ENCODE data around the gene GAA. TPM values are rescaled to one million over a fixed set of nuclear protein-coding genes. Genes with fewer than 3 reads are reported as not detected.

Gene GAA
- total RNA-seq (2021; ENCODE audit: unreplicated experiment) (131 TPM), Bru-seq, nascent RNA (percentile 65 among the genes with signal in this experiment), BruChase-seq, experiment 1, labeled RNA remaining after a 6-hour chase (percentile 82 among the genes with signal in this experiment), BruChase-seq, experiment 2, labeled RNA remaining after a 2-hour chase (percentile 80 among the genes with signal in this experiment)
- polyA plus RNA-seq (2012): 139 and 156 TPM in 2 replicates
- long read RNA-seq, transcript GAA-207 (5 exons, 756 nt): minor isoform, 8 of 381 reads
- long read RNA-seq, transcript GAA-201 (20 exons, 3,626 nt): minor isoform, 11 of 381 reads
- long read RNA-seq, transcript GAA-202 (21 exons, 3,549 nt): major isoform, 44 of 381 reads
- long read RNA-seq, partial matches to known transcripts: 242 of 381 reads
- long read RNA-seq, other reads (novel, unspliced or antisense): 73 of 381 reads

GRCh38 chr17:80101011-80101945, at the start of gene GAA:
Gene GAA, plus strand, starts transcription at chr17:80101581. Its CDS starts 3,006 bp downstream, at chr17:80104587.
- Histone ChIP-seq H3K9me3 (ENCODE audit: control insufficient read depth in 1 of 2, insufficient read depth in 1 of 2, low read depth in 1 of 2, low read length in 2 of 2) (no peaks in the 10 kb centered on the region), H3K79me2 (ENCODE audit: insufficient read depth, low read length) (peaks cover 7% of the 10 kb centered on the region; the same call in 1 of the 2 replicates), H3K9me2 (ENCODE audit: insufficient read depth) (no peaks in the 10 kb centered on the region), H3K4me3 (replicated peaks in 1 of 2; ENCODE audit: low read depth in 1 of 2, low read length in 2 of 2) (peak within 1 kb of the TSS; percentile 71 to 99), H3K27me3 (ENCODE audit: insufficient read depth, low read length) (no peaks in the 10 kb centered on the region), H3K4me2 (ENCODE audit: low read length) (peak within 1 kb of the TSS; percentile 100), H3K36me3 (ENCODE audit: control insufficient read depth in 1 of 2, insufficient read depth in 2 of 2, low read length in 2 of 2) (peaks cover 0 to 5% of the 10 kb centered on the region in 2 experiments; a peak in 1 of 4 replicates), H3K4me1 (ENCODE audit: control insufficient read depth in 1 of 2, insufficient read depth in 2 of 2, low read length in 2 of 2) (peaks cover 27 to 33% of the 10 kb centered on the region in 2 experiments), H4K20me1 (ENCODE audit: insufficient read depth) (no peaks in the 10 kb centered on the region), H3K27ac (ENCODE audit: low read depth, low read length) (peak within 1 kb of the TSS; percentile 83), H2AFZ (ENCODE audit: low read depth, low read length, poor library complexity, severe bottlenecking) (peak within 1 kb of the TSS; percentile 75), H3K9ac (ENCODE audit: low read length) (peak within 1 kb of the TSS; percentile 71)
- ATAC-seq: peak; percentile 90
- TF ChIP-seq ZBTB33 (IDR thresholded peaks at IDR 0.05; ENCODE audit: extremely low read depth, insufficient replicate concordance, low read length) (peak; percentile 41), CTCF (IDR thresholded peaks at IDR 0.05 in 2 of 3, conservative IDR thresholded peaks at IDR 0.05 in 1 of 3; ENCODE audit: borderline replicate concordance in 1 of 3, insufficient read depth in 1 of 3, low read depth in 2 of 3, low read length in 2 of 3) (peak in 2 of 3 experiments; percentile 69 to 83; a peak in 5 of 6 replicates), POLR2AphosphoS5 (IDR thresholded peaks at IDR 0.05; ENCODE audit: low read depth, low read length) (peak; percentile 88), TCF7L2 (IDR thresholded peaks at IDR 0.05; ENCODE audit: borderline replicate concordance, extremely low read depth, insufficient read depth, insufficient read length) (no peak), MAX (IDR thresholded peaks at IDR 0.05) (no peak; the same call in 1 of the 2 replicates), ZFX (IDR thresholded peaks at IDR 0.05) (peak; percentile 81; the same call in 1 of the 2 replicates), POLR2A (IDR thresholded peaks at IDR 0.05; ENCODE audit: borderline replicate concordance, extremely low read depth, insufficient read depth, insufficient read length) (peak; percentile 79), YY1 (IDR thresholded peaks at IDR 0.05; ENCODE audit: extremely low read depth, insufficient replicate concordance, low read depth, low read length) (peak; percentile 30)
- intact Hi-C loops (cut with micrococcal nuclease): loop anchor here (1.0 kb wide), 1 partner anchor 152 kb away; no protein-coding TSS in a partner anchor
- ChIA-PET RAD21 (ENCODE audit: low non-redundant PET in 1 of 2, low total read pairs in 2 of 2, uncharacterized antibody in 2 of 2, unreplicated experiment in 2 of 2) (interaction anchor here in 1 of 2 experiments (0.5 to 1.8 kb wide), 3 partner anchors 20 to 93 kb away, joined by 3 to 5 read pairs (median 3); no protein-coding TSS in a partner anchor), POLR2A (interaction anchor here (0.6 to 1.5 kb wide), 10 partner anchors 9 to 94 kb away, joined by 3 to 6 read pairs (median 4); no protein-coding TSS in a partner anchor), CTCF (interaction anchor here (0.6 to 1.5 kb wide), 34 partner anchors 9 to 355 kb away, joined by 3 to 42 read pairs (median 4); partner anchors contain the start of genes CBX8, ENDOV, SGSH and SLC26A11)
- no TSS peak for BruUV-seq (replicated peaks)
- DNase-seq (ENCODE audit: low read depth, low spot score): peak; percentile 68

Data from HCT116 (cell line).